Trophoblast cell (in vitro differentiated cells and primary cell): ENCODE results near the gene TP53BP1.

Source experiments
- DNase-seq, 2 donors: peaks; one replicate each; pipeline ENCODE4 v3.0.0-alpha.2; 2016
- H2AFZ ChIP-seq: 2 replicates; pipeline ENCODE4 v1.6.1; 2013; ENCODE audit warnings: low read length, moderate library complexity, mild to moderate bottlenecking; ENCODE audit not compliant: insufficient read depth, poor library complexity
- H2AK5ac ChIP-seq: 2 replicates; pipeline ENCODE4 v1.6.1; 2013; ENCODE audit warnings: mild to moderate bottlenecking, low read length
- H2BK120ac ChIP-seq: 2 replicates; pipeline ENCODE4 v1.6.1; 2013; ENCODE audit warnings: low read length, mild to moderate bottlenecking, moderate library complexity; ENCODE audit not compliant: insufficient read depth, poor library complexity
- H2BK12ac ChIP-seq: 2 replicates; pipeline ENCODE4 v1.6.1; 2013; ENCODE audit warnings: mild to moderate bottlenecking, low read length, moderate library complexity
- H2BK5ac ChIP-seq: 2 replicates; pipeline ENCODE4 v1.6.1; 2013; ENCODE audit warnings: low read length, low read depth, moderate library complexity, mild to moderate bottlenecking; ENCODE audit not compliant: poor library complexity
- H3K14ac ChIP-seq: 2 replicates; pipeline ENCODE4 v1.6.1; 2013; ENCODE audit warnings: mild to moderate bottlenecking, low read length
- H3K18ac ChIP-seq: 2 replicates; pipeline ENCODE4 v1.6.1; 2013; ENCODE audit warnings: mild to moderate bottlenecking, low read length
- H3K23ac ChIP-seq: 2 replicates; pipeline ENCODE4 v1.6.1; 2013; ENCODE audit warnings: low read length
- H3K27ac ChIP-seq: 2 replicates; pipeline ENCODE4 v1.5.1; 2013; ENCODE audit warnings: low read depth, mild to moderate bottlenecking, inconsistent platforms, low read length, moderate library complexity
- H3K27me3 ChIP-seq: 2 replicates; pipeline ENCODE4 v1.6.1; 2013; ENCODE audit warnings: inconsistent platforms, mild to moderate bottlenecking, low read length, moderate library complexity; ENCODE audit not compliant: insufficient read depth
- H3K36me3 ChIP-seq, 2 experiments: 1 replicate in 1 of 2; 2 replicates in 1 of 2; pipeline ENCODE4 v1.6.1; 2013; ENCODE audit warnings: low read length in 2 of 2, mild to moderate bottlenecking in 2 of 2, moderate library complexity in 1 of 2; ENCODE audit not compliant: insufficient read depth in 2 of 2, control insufficient read depth in 1 of 2
- H3K4ac ChIP-seq: 2 replicates; pipeline ENCODE4 v1.6.1; 2013; ENCODE audit warnings: low read depth, mild to moderate bottlenecking, low read length, moderate library complexity
- H3K4me1 ChIP-seq, 2 experiments: 1 replicate in 1 of 2; 2 replicates in 1 of 2; pipeline ENCODE4 v1.6.1; 2013; ENCODE audit warnings: low read length in 2 of 2, mild to moderate bottlenecking in 2 of 2, moderate library complexity in 1 of 2; ENCODE audit not compliant: insufficient read depth in 2 of 2, control insufficient read depth in 1 of 2
- H3K4me2 ChIP-seq: 2 replicates; pipeline ENCODE4 v1.6.1; 2013; ENCODE audit warnings: inconsistent platforms, mild to moderate bottlenecking, low read length, moderate library complexity
- H3K4me3 ChIP-seq: 2 replicates; pipeline ENCODE4 v1.5.1; 2013; ENCODE audit warnings: mild to moderate bottlenecking, low read depth, low read length, inconsistent platforms
- H3K79me1 ChIP-seq: one replicate; pipeline ENCODE4 v1.6.1; 2013; ENCODE audit warnings: low read length
- H3K79me2 ChIP-seq: 2 replicates; pipeline ENCODE4 v1.6.1; 2013; ENCODE audit warnings: low read length, mild to moderate bottlenecking; ENCODE audit not compliant: control insufficient read depth, insufficient read depth, poor library complexity
- H3K9ac ChIP-seq: 2 replicates; pipeline ENCODE4 v1.6.1; 2013; ENCODE audit warnings: mild to moderate bottlenecking, low read length
- H3K9me3 ChIP-seq: 2 replicates; pipeline ENCODE4 v1.6.1; 2013; ENCODE audit warnings: low read depth, mild to moderate bottlenecking, control low read depth, inconsistent platforms, low read length; ENCODE audit not compliant: insufficient read depth
- H4K12ac ChIP-seq: 2 replicates; pipeline ENCODE4 v1.6.1; 2013; ENCODE audit warnings: low read depth, mild to moderate bottlenecking, low read length, moderate library complexity
- H4K8ac ChIP-seq: 2 replicates; pipeline ENCODE4 v1.6.1; 2013; ENCODE audit warnings: low read depth, mild to moderate bottlenecking, low read length, moderate library complexity
- H4K91ac ChIP-seq: one replicate; pipeline ENCODE4 v1.6.1; 2013; ENCODE audit warnings: low read depth, mild to moderate bottlenecking, low read length, moderate library complexity
- WGBS: extraction: QIAGEN DNeasy Blood & Tissue Kit; methylation state at CpG from one replicate; pipeline ENCODE4 v1.1.7; 2013; ENCODE audit warnings: missing lambda C conversion rate; ENCODE audit not compliant: insufficient read length, insufficient coverage; ENCODE audit errors: extremely low coverage; 5-methylcytosine and 5-hydroxymethylcytosine counted together

The TP53BP1 gene

GRCh38 chr15:43436395-43436794 is 56.6 kb downstream of the TP53BP1 start:
- H2AFZ ChIP-seq: no peak overlapping the region
- H3K79me1 ChIP-seq: no peaks in the 10 kb centered on the region
- DNase-seq: no peak
- H3K27me3 ChIP-seq: no peaks in the 10 kb centered on the region
- H3K4ac ChIP-seq: no peak overlapping the region
- no peak overlapping the region for H2AK5ac ChIP-seq
- H3K18ac ChIP-seq: no peak overlapping the region
- no peak overlapping the region for H3K23ac ChIP-seq
- WGBS: no CpG with 5 or more reads among the region's 7 CpGs
- no peak overlapping the region for H2BK12ac ChIP-seq
- H2BK120ac ChIP-seq: no peak overlapping the region
- H3K79me2 ChIP-seq: no peaks in the 10 kb centered on the region
- no peak overlapping the region for H3K4me3 ChIP-seq
- no peak overlapping the region for H3K9ac ChIP-seq
- no peak overlapping the region for H4K91ac ChIP-seq
- H3K9me3 ChIP-seq: no peaks in the 10 kb centered on the region
- H3K4me2 ChIP-seq: no peak overlapping the region
- no peak overlapping the region for H2BK5ac ChIP-seq
- no peak overlapping the region for H4K8ac ChIP-seq
- H3K14ac ChIP-seq: no peak overlapping the region
- no peak overlapping the region for H3K27ac ChIP-seq
- peaks cover 25 to 28% of the 10 kb centered on the region in 2 experiments for H3K36me3 ChIP-seq
- H4K12ac ChIP-seq: no peak overlapping the region
- H3K4me1 ChIP-seq: no peaks in the 10 kb centered on the region

- no peak overlapping the region for H3K4ac ChIP-seq
- no peak overlapping the region for H4K12ac ChIP-seq
- no peak overlapping the region for H3K23ac ChIP-seq
- no peak overlapping the region for H2AFZ ChIP-seq
- no peak for DNase-seq
- no peak overlapping the region for H3K4me3 ChIP-seq
- H2BK12ac ChIP-seq: no peak overlapping the region
- no peaks in the 10 kb centered on the region for H3K9me3 ChIP-seq
- no peak overlapping the region for H2AK5ac ChIP-seq
- H3K36me3 ChIP-seq: peaks cover 24 to 28% of the 10 kb centered on the region in 2 experiments
- no peaks in the 10 kb centered on the region for H3K79me1 ChIP-seq
- H3K18ac ChIP-seq: no peak overlapping the region
- no peak overlapping the region for H3K14ac ChIP-seq
- no peaks in the 10 kb centered on the region for H3K4me1 ChIP-seq
- H3K9ac ChIP-seq: no peak overlapping the region
- no peaks in the 10 kb centered on the region for H3K79me2 ChIP-seq
- H2BK5ac ChIP-seq: no peak overlapping the region
- no peak overlapping the region for H3K4me2 ChIP-seq
- H2BK120ac ChIP-seq: no peak overlapping the region
- no peaks in the 10 kb centered on the region for H3K27me3 ChIP-seq
- H4K91ac ChIP-seq: no peak overlapping the region
- no peak overlapping the region for H4K8ac ChIP-seq
- H3K27ac ChIP-seq: no peak overlapping the region
Measured at GRCh38 chr15:43434446-43434845, 58.5 kb downstream of the TP53BP1 start.

DNA sequence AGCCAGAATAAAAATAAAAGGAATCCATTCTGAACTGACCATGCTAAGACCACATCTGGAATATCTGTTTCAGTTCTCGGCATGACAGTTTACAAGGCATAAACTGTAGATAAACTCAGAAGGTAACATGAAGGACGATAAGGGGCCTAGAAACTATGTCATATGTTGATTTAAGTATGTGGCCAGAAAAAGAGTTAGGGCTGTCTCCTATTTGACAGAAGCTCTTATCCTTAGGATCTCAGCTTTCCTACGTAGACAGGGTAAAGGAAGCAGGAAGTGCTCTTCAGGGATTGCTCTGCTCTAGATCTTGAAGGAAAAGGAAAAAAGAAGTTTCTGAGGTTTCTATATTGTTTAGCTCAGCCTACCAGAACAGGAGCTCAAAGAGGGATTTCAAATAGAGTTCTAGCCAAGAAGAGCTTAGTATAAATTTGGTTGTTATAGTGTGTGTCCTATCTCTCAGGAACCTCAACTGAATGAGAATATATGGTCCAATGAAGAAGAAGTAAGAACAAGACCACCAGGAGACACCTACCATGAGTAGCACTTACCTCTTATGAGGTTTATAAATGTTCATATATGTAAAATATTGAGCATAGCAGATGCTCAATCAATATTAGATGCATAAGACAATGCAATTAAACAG is 59.2 kb downstream of the TP53BP1 start:
- Histone ChIP-seq H2AFZ (no peak overlapping the region), H4K8ac (no peak overlapping the region)

GRCh38 chr15:43433165-43433564 is 59.8 kb downstream of the TP53BP1 start:
- no peak overlapping the region for H3K18ac ChIP-seq
- no peak overlapping the region for H4K91ac ChIP-seq
- DNase-seq: no peak
- no peak overlapping the region for H3K23ac ChIP-seq
- H3K4me3 ChIP-seq: no peak overlapping the region
- no peak overlapping the region for H3K27ac ChIP-seq
- no peak overlapping the region for H3K14ac ChIP-seq
- H2AFZ ChIP-seq: no peak overlapping the region
- H2AK5ac ChIP-seq: no peak overlapping the region
- H3K79me2 ChIP-seq: no peaks in the 10 kb centered on the region
- no peak overlapping the region for H3K9ac ChIP-seq
- no peak overlapping the region for H3K4me2 ChIP-seq
- no peak overlapping the region for H4K12ac ChIP-seq
- no peak overlapping the region for H3K4ac ChIP-seq
- no peak overlapping the region for H2BK12ac ChIP-seq
- no CpG with 5 or more reads among the region's 4 CpGs for WGBS
- peaks cover 21 to 25% of the 10 kb centered on the region in 2 experiments for H3K36me3 ChIP-seq
- H3K4me1 ChIP-seq: no peaks in the 10 kb centered on the region
- no peaks in the 10 kb centered on the region for H3K27me3 ChIP-seq
- no peak overlapping the region for H2BK5ac ChIP-seq
- H4K8ac ChIP-seq: no peak overlapping the region
- H2BK120ac ChIP-seq: no peak overlapping the region
- no peaks in the 10 kb centered on the region for H3K9me3 ChIP-seq
- H3K79me1 ChIP-seq: no peaks in the 10 kb centered on the region

More for the DNA sequence above, 59.2 kb downstream of the TP53BP1 start:
- Histone ChIP-seq H4K91ac (no peak overlapping the region), H3K23ac (no peak overlapping the region), H3K79me1 (no peaks in the 10 kb centered on the region), H3K36me3 (peaks cover 21 to 25% of the 10 kb centered on the region in 2 experiments), H2BK120ac (no peak overlapping the region), H3K14ac (no peak overlapping the region), H3K9me3 (no peaks in the 10 kb centered on the region), H3K18ac (no peak overlapping the region), H3K4me3 (no peak overlapping the region), H2AK5ac (no peak overlapping the region), H2BK5ac (no peak overlapping the region), H3K4me1 (no peaks in the 10 kb centered on the region), H3K4ac (no peak overlapping the region), H3K27me3 (no peaks in the 10 kb centered on the region), H2BK12ac (no peak overlapping the region), H4K12ac (no peak overlapping the region), H3K4me2 (no peak overlapping the region), H3K27ac (no peak overlapping the region), H3K9ac (no peak overlapping the region), H3K79me2 (no peaks in the 10 kb centered on the region)
- no CpG with 5 or more reads among the region's 3 CpGs for WGBS
- DNase-seq: no peak
